GM21526 (cell line): ENCODE measurements around the gene MBLAC2.
A peak's percentile ranks its signal among the peaks of the same experiment; 100 is the strongest.

Experiments
- ATAC-seq: cut with Tn5 transposase; IDR thresholded peaks from one replicate; pipeline ENCODE4 v1.9.1; 2021; ENCODE audit warnings: moderate library complexity; ENCODE audit not compliant: unreplicated experiment, low FRiP score

Gene MBLAC2

GRCh38 chr5:90474235-90475107 is at the start of gene MBLAC2, which contains the start of gene POLR3G:
Gene MBLAC2 (minus strand): TSS chr5:90474771. CDS start chr5:90474292, 479 bp downstream.
Gene POLR3G (plus strand): TSS chr5:90474864. CDS start chr5:90485568, 10,704 bp downstream.
- ATAC-seq: peak; percentile 85

- no peak for ATAC-seq
Observed at GRCh38 chr5:90519081-90519480, 44.5 kb upstream of the MBLAC2 start.

- no peak for ATAC-seq
Observed at GRCh38 chr5:90518661-90519060, 44.1 kb upstream of the MBLAC2 start.

GRCh38 chr5:90514520-90514919 is 39.9 kb upstream of the MBLAC2 start:
- no peak for ATAC-seq

GRCh38 chr5:90510438-90510837 is 35.9 kb upstream of the MBLAC2 start:
- no peak for ATAC-seq

GRCh38 chr5:90506221-90506620 is 31.6 kb upstream of the MBLAC2 start:
- ATAC-seq: no peak

GRCh38 chr5:90504743-90505142 is 30.2 kb upstream of the MBLAC2 start:
- no peak for ATAC-seq

GRCh38 chr5:90503596-90503995 is 29.0 kb upstream of the MBLAC2 start:
- ATAC-seq: no peak

GRCh38 chr5:90495146-90495545 is 20.6 kb upstream of the MBLAC2 start:
- no peak for ATAC-seq

GRCh38 chr5:90494043-90494442 is 19.5 kb upstream of the MBLAC2 start:
- ATAC-seq: no peak

GRCh38 chr5:90488791-90489190 is 14.2 kb upstream of the MBLAC2 start:
- ATAC-seq: no peak

- ATAC-seq: no peak
Observed at GRCh38 chr5:90484540-90484939, 10.0 kb upstream of the MBLAC2 start.

GRCh38 chr5:90483206-90483605 is 8.6 kb upstream of the MBLAC2 start:
- no peak for ATAC-seq

- ATAC-seq: no peak
Observed at GRCh38 chr5:90480699-90481098, 6.1 kb upstream of the MBLAC2 start.

- ATAC-seq: no peak
Observed at GRCh38 chr5:90479611-90480385, 5.2 kb upstream of the MBLAC2 start.

GRCh38 chr5:90477621-90478215 is 3.1 kb upstream of the MBLAC2 start:
- no peak for ATAC-seq

GRCh38 chr5:90477073-90477472 is 2.5 kb upstream of the MBLAC2 start:
- no peak for ATAC-seq

GRCh38 chr5:90476391-90476790 is 1.8 kb upstream of the MBLAC2 start:
- no peak for ATAC-seq

GRCh38 chr5:90475436-90475980 is 937 bp upstream of the MBLAC2 start:
- ATAC-seq: no peak

- ATAC-seq: peak; percentile 25
Observed at GRCh38 chr5:90473396-90474234, 956 bp downstream of the MBLAC2 start.
